NCI-H1694 (cell line): Measurements from ENCODE around the gene FOXM1.
A peak's percentile ranks its signal among the peaks of the same experiment; 100 is the strongest.
"Not testable (repeated sequence)": the region's sequence is repeated elsewhere in the genome, so short reads cannot be mapped to it uniquely, and the experiment has no call there.

ENCODE experiments used
- DNase-seq: peaks from one replicate; lab custom pipeline; 2025; lab: John Stamatoyannopoulos, UW

Gene FOXM1

DNA sequence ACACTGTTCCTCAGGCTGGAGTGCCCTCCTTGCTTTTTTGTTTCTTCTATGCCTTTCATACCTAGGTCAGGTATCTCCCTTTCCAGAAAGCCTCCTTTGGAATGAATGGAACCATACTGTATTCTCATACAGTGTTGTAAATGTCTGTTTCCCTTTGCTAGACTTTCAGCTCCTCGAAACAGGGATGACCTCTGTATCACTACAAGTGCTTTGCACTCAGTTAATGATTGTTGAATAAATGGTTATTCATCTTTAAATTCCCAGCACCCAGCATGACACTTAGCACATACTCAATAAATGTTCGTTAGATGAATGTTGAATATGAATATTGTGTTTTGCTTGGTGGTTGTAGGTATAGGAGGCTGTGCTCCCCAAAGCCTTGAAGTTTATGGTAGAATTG is 7.8 kb upstream of the FOXM1 start:
- DNase-seq = no peak

DNA sequence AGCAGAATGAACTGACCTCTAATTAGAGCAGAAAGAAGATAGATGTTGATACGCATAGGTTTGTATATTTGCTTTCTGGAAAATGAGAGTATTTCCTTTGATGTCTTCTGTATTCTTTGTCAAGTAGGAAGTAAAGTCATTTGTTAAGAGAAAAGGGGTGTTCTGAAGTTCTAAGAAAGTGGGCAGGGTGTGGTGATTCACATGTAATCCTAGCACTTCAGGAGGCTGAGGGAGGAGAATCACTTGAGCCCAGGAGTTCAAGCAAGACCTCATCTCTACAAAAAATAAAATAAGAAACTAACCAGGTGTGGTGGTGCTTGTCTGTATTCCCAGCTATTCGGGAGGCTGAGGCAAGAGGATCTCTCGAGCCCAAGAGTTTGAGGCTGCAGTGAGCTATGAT is 2.9 kb upstream of the FOXM1 start:
- no peak for DNase-seq

DNA sequence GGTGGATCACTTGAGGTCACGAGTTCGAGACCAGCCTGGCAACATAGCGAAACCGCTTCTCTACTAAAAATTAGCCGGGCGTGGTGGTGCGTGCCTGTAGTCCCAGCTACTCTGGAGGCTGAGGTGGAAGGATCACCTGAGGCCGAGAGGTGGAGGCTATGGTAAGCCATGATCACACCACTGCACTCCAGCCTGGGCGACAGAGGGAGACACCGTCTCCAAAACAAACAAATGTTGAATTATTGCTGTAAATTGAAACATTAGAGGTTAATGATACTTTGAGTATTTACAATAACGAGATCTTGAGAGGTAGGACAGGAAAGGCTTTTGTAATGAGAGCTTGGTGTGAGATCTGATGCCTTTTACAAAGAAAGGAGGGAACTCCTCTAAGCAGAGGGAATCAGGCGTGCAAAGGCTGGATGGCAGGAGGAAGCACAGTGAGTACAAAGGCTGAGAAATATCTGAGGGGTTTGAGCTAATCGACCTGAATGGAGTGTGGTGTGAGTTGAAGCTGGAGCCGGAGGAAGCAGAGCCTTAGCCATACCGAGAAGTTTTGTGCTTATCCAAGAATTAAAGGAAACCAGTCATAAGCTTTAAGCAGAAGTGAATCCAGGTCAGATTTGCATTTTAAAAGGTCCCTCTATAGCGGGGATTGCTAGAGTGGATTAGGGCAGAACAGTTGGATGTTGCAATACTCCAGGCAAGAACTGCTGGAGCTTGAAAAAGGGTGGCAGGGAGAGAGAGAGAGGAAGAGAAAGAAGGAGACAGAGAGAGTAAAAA is 1.2 kb upstream of the FOXM1 start:
- no peak for DNase-seq

DNA sequence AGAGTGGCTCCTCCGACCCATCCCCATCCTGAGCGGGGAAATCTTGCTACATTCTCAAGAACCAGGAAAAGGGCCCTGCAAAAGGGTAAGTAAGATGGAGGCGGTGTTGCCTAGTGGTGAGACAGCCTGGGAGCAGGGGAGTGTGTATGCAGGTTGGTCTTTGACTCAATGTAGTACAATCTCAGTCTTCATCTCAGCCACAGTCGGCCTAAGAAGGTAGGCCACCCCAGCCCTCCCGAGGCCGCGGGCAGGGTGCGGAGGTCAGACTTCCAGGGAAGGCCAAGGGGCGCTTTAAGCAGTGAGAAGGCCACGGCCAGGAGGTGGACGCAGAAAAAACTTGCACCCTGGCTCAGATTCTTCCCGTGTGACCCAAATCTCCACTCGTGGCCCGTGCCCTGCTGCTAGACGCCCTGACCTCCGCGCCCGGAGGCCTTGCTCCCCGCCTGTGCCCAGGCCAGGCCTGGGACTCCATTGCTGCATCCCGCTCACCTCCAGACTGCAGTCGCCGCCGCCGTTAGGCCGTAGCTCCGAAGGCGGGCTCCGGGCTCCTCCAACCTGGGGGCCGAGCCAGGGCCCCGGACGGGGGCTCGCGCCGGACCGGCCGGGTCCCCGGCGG is 435 bp downstream of the FOXM1 start:
- DNase-seq = no peak

DNA sequence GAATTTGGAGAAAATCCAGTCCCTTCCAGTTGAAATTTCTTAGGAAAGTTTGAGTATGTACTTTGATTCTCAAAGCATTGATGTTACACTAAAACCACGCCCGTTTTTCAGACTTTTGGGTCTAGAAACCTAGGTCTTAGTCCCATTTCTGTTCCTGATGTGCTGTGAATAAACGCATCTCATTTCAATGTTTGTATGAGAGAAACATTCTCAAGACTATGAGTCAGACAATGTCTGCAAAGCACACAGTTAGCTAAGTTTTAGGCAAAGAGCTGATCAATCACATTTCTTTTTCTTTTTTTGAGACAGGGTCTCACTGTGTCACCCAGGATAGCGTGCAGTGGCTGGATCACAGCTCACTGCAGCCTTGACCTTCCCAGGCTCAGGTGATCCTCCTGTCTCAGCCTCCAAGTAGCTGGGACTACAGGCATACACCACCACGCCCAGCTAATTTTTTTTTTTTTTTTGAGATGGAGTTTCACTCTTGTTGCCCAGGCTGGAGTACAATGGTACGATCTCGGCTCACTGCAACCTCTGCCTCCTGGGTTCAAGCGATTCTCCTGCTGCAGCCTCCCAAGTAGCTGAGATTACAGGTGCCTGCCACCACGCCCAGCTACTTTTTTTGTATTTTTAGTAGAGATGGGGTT is 7.9 kb downstream of the FOXM1 start:
- not testable (repeated sequence) for DNase-seq

DNA sequence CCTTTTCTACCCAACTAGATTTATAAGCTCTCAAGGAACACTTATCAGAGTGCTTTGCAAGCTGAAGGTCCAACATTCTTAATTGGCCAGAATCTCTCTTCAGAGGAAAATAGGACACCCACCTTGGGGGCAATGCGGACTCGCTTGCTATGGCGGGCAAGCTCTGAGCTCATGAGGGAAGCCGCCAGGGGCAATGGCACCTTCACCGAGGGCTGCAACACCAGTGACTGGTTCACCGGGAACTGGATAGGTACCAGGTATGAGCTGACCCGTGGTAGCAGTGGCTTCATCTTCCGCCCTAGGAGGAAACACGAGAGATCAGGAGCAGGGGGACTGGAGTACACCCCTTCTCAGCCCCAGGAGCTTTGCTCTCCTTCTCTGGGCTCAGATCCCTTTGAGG is 12.8 kb downstream of the FOXM1 start:
- no peak for DNase-seq

DNA sequence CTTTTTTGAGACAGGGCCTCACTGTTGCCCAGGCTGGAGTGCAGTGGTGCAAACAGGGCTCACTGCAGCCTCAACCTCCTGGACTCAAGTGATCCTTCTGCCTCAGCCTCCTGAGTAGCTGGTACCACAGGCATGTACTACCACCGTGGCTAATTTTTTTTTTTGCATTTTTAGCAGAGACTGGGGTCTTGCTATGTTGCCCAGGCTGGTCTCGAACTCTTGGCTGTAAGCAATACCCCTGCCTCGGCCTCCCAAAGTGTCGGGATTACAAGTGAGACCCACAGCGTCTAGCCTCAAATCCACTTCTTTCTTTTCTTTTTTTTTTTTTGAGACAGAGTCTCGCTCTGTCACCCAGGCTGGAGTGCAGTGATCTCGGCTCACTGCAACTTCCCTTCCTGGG is 13.6 kb downstream of the FOXM1 start:
- DNase-seq = not testable (repeated sequence)

DNA sequence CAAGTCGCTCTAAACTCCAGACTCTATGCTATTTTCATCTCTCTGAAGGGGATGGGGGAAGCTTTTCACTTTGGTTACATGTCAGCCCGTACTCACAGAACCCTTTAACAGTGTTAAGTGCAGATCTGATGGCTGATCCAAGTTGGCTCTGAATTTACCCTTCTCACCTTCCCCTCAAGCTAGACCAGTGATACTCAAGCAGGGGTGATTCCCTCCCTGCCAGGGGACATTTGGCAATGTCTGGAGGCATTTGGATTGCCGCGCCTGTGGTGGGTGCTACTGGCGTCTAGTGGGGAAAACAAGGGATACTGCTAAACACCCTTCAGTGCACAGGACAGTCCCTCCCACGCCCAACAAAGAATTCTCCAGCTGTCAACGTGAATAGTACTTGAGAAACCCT is 14.1 kb downstream of the FOXM1 start:
- DNase-seq = no peak

DNA sequence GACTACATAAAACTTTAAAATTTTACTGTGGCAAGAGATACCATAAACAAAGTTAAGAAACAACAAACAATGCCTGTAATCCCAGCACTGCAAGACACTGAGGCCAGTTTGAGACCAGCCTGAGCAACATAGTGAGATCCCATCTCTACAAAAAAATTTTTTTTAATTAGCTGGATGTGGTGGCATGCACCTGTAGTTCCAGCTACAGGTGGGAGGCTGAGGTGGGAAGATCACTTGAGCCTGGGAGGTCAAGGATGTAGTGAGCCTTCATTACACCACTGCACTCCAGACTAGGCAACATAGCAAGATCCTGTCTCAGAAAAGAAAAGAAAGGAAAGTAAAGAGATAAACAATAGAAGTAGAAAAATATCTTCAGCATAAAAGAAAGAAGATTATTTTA is 16.8 kb downstream of the FOXM1 start:
- no peak for DNase-seq

DNA sequence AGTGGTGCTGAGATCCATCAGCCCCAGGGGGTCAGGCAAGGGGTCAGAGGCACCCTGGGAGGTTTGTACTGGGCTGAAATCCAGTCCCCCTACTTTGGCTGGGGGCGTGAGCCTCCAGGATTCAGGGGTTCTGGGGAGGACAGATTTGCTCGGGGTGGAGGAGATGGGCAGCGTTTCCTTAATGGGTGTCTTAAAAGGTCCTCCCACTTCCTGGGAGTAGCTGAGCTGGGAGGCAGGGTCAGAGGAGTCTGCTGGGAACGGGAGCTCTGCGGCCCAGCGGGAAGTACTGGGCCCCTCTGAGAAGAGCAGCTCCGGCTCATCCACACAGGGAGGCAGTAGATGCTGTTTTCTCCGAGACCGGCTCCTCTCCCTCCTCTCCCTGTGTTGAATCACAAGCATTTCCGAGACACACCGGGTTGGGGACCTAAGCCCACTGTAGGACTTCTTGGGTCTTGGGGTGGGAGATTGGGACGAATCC is 18.0 kb downstream of the FOXM1 start:
- DNase-seq = no peak

DNA sequence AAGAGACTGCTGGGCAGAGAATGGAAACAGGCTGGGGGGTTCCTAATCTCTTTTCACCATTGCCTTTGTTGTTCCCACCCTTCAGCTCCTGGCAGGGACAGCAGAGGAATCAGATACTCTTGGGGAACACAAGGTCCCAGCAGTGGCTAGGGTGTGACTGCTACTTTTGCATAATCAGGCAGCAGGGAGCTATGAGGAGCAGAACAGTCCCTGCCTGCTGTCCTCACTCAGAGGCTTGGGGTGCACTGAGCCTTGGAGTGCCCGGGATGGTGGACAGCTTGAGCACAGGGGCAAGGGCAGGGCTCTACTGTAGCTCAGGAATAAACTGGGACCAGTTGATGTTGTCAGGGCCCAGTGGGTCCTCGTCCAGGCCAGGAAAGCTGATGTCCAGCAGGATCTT is 18.6 kb downstream of the FOXM1 start:
- no peak for DNase-seq

DNA sequence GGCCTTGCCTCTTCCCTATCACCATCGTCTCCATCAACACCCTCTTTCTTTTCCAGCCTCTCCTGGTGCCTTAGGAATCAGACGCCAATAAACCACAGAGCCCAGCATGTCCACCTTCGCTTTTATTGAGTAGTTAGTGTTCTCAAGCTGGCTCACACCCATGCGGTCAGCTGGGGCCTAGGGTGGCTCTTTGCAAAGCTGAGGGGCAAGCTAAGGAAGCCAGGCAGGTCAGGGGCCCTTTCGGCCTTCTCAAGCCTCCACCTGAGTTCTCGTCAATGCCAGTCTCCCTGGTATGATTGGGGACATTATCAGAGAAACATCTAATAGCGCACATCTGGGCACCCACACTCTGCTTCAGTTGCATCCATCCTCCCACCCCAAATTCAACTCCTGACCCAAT is 19.4 kb downstream of the FOXM1 start:
- no peak for DNase-seq

DNA sequence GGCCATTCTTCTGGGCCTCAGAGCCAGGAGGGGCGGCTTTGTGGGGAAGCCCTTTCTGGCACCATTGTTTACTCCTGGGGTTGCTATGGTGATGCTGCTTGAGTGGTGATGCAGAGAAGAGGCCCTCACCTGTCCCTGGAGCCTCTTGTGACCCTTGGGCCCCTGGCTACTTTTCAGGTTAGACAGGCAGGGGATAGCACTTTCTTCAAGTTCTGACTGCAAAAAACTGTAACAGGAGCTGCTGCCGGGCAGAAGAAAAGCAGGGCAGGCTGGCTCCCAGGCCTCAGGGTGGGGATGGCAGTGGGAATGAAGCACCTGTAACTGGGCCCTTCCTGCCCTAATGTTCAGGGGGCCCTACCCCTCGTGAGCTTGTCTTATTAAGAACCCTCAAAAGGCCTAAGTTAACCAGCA is 19.9 kb downstream of the FOXM1 start, which contains the start of gene TEX52:
TEX52 (minus strand) TSS at position 19 of the 411 bp plus-strand sequence; CDS start at position 6, 13 bp downstream.
- DNase-seq = no peak

DNA sequence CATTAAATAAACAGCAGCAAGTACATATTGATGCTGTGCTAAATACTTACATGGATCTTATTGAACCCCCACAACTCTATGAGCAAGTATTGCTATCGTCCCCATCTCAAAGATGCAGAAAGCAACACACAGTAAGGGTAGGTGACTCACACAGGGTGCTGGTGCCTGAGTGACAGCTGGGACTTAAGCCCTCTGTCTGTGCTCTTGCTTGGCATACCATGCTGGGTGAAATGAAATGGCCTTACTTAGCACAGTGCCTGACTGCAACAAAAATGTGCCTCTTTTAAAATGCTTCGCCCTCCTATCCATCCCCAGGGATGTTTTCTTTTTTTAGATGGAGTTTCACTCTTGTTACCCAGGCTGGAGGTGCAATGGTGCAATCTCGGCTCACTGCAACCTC is 20.9 kb downstream of the FOXM1 start:
- DNase-seq = no peak

DNA sequence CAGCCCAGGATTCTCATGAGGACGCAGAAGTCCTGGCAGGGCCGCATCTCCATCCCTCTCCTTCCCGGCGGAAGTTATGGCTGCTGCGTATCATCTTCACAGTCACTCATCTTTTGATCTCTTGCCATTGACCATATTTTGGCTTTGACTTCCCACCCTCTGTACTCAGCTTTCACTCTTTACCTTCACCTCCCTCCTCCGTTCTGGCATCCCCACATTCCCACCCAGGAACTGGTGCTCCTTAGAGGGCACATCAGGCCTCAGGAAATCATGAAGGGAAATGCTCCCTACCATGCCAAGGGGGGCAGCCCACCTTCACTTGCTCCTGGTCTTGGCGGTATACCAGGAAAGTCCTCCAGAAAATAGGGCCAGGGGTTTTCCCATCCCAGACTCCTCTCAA is 21.4 kb downstream of the FOXM1 start:
- DNase-seq = no peak

DNA sequence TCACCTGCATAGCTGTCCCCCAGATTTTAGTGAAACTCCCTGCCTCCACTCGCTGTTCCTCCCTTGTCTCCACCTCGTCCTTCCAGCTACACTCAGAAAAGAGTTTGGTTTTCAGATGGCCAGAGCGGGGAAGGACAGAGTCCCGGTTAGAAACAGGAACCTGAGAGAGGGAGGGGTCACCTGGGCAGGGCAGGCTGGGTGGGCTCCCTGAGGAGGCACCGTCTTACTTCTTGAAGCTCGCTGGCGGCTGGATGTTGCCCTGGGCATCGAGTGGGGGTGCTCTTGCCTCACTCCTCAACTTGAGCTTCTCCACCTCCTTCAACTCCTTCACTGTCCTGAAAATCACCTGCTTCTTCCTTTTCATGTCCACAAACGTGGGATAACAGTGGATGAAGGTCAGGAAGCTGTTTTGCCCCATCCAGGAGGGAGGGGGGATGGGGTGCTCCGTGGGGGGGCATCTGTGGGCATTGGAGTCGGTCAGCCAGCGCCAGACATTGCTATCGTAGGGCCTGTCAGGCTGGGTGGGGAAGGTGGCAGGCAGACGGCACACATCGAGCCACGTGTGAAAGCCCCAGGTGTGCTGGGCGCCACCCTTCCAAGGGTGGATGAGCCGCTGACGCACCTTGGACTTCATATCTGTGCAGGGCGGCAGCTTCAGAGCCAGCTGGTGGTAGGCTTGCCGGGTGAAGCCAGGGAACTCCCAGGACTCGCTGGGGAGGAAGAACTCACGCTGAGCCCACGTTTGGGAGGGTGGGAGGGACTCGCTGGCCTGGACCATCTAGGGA is 22.1 kb downstream of the FOXM1 start:
- no peak for DNase-seq

DNA sequence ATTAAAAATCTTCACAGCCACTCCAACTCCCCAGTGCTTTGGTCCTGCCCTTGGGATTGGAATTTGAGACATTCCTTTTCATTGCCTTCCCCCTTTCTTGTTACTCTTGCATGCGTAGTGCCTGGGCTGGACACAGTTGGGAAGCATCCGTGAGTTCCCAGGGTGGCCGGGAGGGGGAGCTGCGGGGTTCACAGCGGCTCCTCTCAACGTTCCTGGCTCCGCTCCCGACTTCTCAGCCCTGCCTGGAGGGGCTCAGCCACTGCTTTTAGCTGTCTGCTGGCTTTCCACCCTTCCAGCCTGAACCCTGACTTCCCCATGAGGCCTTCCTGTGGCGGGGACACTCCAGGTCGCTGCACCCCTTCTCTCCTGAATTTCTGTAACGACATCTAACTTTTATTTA is 23.3 kb downstream of the FOXM1 start:
- peak; percentile 88 for DNase-seq

DNA sequence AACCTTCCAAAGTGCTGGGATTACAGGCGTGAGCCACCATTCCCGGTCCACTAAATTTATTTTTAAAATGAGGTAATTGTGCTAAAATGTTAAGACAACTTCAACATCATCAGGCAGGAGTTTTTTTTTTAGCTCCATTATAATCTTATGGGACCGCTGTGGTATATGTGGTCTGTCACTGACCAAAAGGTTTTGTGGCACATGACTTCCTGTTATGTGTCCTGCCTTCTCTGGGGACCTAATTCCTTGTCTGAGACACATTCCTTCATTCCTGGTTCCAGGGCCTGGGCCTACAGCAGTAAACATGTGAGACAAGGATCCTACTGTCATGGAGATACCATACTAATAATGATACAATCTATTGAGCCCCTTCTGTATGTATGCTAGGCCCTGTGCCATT is 25.0 kb downstream of the FOXM1 start:
- no peak for DNase-seq

DNA sequence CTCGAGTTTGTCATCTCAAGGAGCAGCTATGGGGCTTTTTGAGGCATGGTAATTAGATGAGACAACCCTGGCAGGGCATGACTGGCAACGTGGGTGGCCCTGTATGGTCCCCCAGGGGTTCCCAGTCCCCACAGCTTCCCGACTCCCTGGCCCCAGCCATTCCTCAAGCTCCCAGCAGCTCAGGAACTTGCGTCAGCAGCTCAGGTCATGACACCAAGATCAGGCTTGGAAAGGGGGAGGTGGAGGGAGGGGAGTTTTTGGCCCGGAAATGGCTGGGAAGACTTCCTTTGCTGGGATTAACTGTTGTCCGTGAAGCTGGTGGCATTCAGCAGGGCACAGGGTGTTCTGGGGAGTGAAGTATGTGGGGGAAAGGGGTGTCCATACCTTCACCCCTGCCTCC is 31.7 kb downstream of the FOXM1 start:
- no peak for DNase-seq

DNA sequence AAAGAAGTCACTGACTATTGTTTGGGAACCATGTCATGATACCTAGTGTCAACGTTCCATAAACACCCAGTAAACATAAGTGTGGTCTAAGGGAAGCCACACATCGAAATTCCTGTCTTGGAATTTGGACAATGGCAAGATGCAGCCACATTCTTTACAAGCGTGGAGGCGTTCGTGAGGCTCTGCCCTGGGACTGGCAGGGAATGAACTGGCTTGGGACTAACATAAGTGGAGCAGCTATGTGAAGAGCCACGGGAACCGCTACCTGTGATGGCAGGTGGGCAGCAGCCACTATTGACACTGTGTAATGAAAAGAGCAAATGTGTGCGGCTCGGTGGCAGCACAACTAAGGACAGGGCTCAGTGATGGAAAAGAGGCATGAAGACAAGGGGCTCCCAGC is 32.2 kb downstream of the FOXM1 start:
- no peak for DNase-seq

DNA sequence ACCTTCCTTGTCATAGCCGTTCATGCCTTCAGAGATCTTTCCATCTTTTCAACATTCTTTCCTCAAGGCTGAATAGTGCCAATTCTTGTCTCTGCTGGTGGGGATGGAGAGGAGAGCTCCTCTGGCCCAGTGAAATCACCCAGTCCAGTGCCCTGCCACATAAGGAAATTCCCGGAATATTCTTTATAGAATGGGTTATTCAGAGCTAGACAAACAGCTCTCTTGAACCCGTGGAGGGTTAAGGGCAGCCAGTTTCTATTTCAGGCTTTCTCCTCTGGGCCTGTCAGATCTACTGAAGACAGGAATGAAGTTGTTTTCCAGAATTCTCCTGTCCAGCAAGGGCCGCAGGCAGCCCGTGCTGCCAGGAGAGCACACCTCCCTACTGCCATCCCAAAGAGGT is 34.0 kb downstream of the FOXM1 start:
- DNase-seq = no peak

DNA sequence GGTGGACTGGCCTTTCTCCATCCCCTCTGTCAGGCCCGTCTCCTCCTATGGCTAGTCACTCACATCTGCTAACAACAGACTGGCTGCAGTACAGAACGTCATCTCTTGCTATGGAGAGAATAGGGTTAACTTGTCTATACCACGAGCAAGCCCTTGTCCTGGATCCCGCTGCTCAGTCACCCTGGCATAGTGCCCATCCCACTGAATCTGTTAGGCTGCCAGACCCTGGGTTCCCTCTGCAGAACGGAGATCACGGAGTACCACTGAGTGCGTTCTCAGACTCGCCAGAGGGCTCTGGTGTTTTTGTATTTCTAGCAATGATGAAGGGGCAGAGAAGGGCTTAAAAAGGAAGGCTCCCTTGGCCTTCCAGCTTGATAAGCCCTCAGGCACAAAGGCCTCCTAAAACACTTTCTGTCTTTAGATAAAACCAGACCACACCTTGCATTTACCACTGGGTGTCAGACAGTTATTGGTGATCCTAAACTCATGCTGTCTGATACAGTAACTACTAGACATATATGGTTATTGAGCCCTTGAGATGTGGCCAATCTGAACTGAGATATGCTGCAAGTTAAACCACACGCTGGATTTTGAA is 35.8 kb downstream of the FOXM1 start:
- peak; percentile 70 for DNase-seq
